Kidney (tissue), 14 donors: ENCODE measurements around the gene MYL4. TPM values are rescaled to one million over a fixed set of nuclear protein-coding genes. Genes with fewer than 3 reads are reported as not detected.

Source experiments
- DNase-seq, 5 donors: peaks; one replicate each; pipeline ENCODE4 v3.0.0-alpha.2; 2013 to 2020
- FAIRE-seq: peaks from 2 replicates; lab custom pipeline; 2012; peaks lifted over from hg19 to GRCh38; lab: Jason Lieb, UNC
- H3K27ac ChIP-seq, 2 donors: one replicate each; pipeline ENCODE4 v1.7.0; 2013; ENCODE audit warnings: low read depth in 2 of 2, low read length in 2 of 2, inconsistent platforms in 1 of 2
- H3K27me3 ChIP-seq: one replicate; pipeline ENCODE4 v1.7.1; 2013; ENCODE audit warnings: low read length, inconsistent platforms; ENCODE audit not compliant: control insufficient read depth, insufficient read depth
- H3K36me3 ChIP-seq, 3 donors: one replicate each; pipeline versions ENCODE4 v1.7.0 to v1.7.1; 2013; ENCODE audit warnings: low read length in 3 of 3, control low read depth in 1 of 3, inconsistent platforms in 1 of 3; ENCODE audit not compliant: insufficient read depth in 3 of 3, control insufficient read depth in 2 of 3
- H3K4me1 ChIP-seq, 3 donors: one replicate each; pipeline versions ENCODE4 v1.7.0 to v1.7.1; 2013; ENCODE audit warnings: low read length in 3 of 3, inconsistent platforms in 1 of 3, low read depth in 1 of 3; ENCODE audit not compliant: control insufficient read depth in 2 of 3, insufficient read depth in 2 of 3
- H3K4me3 ChIP-seq, 3 donors: one replicate each; pipeline versions ENCODE4 v1.7.0 to v1.8.1; 2013; ENCODE audit warnings: low read length in 3 of 3, control low read depth in 1 of 3, inconsistent platforms in 1 of 3
- H3K9ac ChIP-seq, 3 donors: one replicate each; pipeline versions ENCODE4 v1.7.0 to v1.7.1; 2013; ENCODE audit warnings: low read length in 3 of 3, control low read depth in 1 of 3, inconsistent platforms in 1 of 3
- H3K9me3 ChIP-seq, 3 donors: one replicate each; pipeline versions ENCODE4 v1.7.0 to v1.7.1; 2013; ENCODE audit warnings: low read length in 3 of 3, control low read depth in 1 of 3, inconsistent platforms in 1 of 3; ENCODE audit not compliant: control insufficient read depth in 2 of 3, insufficient read depth in 1 of 3
- intact Hi-C: fragments of 100-400 bp; cut with DNase I; formaldehyde crosslinking; loops from one replicate; pipeline ENCODE4 v1.11.1; 2022
- polyA plus RNA-seq: library from polyadenylated mRNA; stranded (reverse); fragments of 350-450 nt; fragmentation: Illumina TruSeq; extraction: RNeasy Lipid Tissue Mini Kit (QIAGEN cat#74804); gene quantifications from one replicate; pipeline ENCODE4 v1.2.3, GENCODE V29; 2014; ENCODE audit warnings: low read depth, low replicate concordance; ENCODE audit not compliant: insufficient read depth
- total RNA-seq: library from RNA; stranded (reverse); fragmentation: NEBNext Ultra II Directional; extraction: Animal tissue kit (Norgen Biotek cat#: 25700); gene quantifications from one replicate; pipeline ENCODE4 v1.2.1, GENCODE V29; 2021
- TF ChIP-seq, protein P1 (sequence below): IDR thresholded peaks from 3 replicates; pipeline ENCODE4 v1.5.1; 2012; ENCODE audit warnings: mild to moderate bottlenecking, moderate library complexity, borderline replicate concordance; ENCODE audit not compliant: insufficient read depth; ENCODE audit errors: extremely low read depth
- donor health status: control.
- donor health status: control.
- donor health status: control.
- donor health status: control.
- donor health status: control.
- donor health status: DM: yes; HTN: yes; CAD: no.
- donor health status: Normal renal cell carcinoma (clear cell type).

Gene MYL4
- total and polyA plus RNA-seq, 2 donors from 2014 or later = 1.0 TPM; not detected in 1

DNA sequence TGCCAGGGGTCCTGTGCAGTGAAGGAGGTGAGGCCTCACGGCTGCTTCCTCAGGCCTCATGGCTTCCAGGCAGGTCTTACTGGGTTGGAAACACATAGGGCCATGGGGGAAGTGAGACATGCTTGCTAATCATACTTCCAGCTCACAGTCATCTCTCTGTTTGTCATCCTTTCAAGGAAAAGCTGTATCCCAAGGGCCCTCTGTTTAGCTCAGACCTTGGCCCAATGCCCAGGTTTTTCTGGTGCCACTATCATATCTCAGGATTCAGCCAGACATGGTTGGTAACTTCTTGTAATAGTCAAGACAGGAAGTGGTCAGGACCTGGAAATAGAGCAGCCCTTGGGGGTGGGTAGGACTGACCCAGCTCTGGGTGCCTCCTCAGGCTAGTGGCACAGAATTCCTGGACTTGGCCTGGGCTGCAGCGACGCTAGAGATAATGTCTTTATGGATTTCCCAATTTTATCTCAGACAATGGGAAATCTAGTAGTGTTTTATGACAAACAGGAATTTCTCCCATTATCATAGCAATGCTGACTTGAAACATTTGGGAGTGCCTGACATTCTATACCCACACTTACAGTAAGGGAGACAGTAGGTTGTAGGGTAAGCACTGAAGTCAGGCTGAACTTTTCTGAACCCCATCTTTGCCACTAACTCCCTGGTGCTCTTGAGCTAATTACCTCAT is 31.0 kb downstream of the MYL4 start:
- peaks cover 0 to 12% (median 11%) of the 10 kb centered on the region in 3 donors for H3K4me1 ChIP-seq
- H3K9me3 ChIP-seq = no peaks in the 10 kb centered on the region
- no peak overlapping the region for H3K9ac ChIP-seq
- peak in 3 of 5 donors; percentile 19 to 90 (median 64) for DNase-seq
- peak overlapping the region; percentile 73 to 85 for H3K27ac ChIP-seq
- no peaks in the 10 kb centered on the region for H3K36me3 ChIP-seq
- no peaks in the 10 kb centered on the region for H3K27me3 ChIP-seq
- no peak for FAIRE-seq
- TF ChIP-seq, protein P1, sequence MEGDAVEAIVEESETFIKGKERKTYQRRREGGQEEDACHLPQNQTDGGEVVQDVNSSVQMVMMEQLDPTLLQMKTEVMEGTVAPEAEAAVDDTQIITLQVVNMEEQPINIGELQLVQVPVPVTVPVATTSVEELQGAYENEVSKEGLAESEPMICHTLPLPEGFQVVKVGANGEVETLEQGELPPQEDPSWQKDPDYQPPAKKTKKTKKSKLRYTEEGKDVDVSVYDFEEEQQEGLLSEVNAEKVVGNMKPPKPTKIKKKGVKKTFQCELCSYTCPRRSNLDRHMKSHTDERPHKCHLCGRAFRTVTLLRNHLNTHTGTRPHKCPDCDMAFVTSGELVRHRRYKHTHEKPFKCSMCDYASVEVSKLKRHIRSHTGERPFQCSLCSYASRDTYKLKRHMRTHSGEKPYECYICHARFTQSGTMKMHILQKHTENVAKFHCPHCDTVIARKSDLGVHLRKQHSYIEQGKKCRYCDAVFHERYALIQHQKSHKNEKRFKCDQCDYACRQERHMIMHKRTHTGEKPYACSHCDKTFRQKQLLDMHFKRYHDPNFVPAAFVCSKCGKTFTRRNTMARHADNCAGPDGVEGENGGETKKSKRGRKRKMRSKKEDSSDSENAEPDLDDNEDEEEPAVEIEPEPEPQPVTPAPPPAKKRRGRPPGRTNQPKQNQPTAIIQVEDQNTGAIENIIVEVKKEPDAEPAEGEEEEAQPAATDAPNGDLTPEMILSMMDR = no peak
- H3K4me3 ChIP-seq = no peak overlapping the region
- intact Hi-C loops = no loop called here

DNA sequence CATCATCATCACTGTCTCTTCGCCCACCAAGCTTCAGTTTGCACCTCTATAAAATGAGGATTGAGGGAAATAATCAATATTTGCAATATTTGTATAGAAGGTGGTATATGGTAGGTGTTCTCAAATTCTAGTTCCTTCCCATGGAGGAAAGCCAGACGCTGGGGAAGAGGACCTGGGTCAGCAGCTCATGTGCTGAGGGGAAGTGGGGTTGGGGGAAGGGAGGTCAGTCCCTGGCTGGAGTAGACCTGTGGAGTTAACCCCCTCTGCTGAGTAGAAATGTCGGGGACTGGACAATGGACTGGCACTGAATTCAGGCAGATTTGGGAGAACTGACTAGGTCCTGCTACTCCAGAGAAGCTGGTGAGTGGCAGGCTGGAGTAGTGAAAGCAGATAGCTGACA is 31.7 kb downstream of the MYL4 start:
- Histone ChIP-seq H3K9me3 (no peaks in the 10 kb centered on the region), H3K9ac (no peak overlapping the region), H3K4me1 (peaks cover 0 to 12% (median 11%) of the 10 kb centered on the region in 3 donors), H3K36me3 (no peaks in the 10 kb centered on the region), H3K4me3 (no peak overlapping the region), H3K27ac (peak overlapping the region in 1 of 2 donors; percentile 68), H3K27me3 (no peaks in the 10 kb centered on the region)
- no peak for DNase-seq
- TF ChIP-seq, protein P1 = no peak
- intact Hi-C loops = no loop called here
- FAIRE-seq = no peak

DNA sequence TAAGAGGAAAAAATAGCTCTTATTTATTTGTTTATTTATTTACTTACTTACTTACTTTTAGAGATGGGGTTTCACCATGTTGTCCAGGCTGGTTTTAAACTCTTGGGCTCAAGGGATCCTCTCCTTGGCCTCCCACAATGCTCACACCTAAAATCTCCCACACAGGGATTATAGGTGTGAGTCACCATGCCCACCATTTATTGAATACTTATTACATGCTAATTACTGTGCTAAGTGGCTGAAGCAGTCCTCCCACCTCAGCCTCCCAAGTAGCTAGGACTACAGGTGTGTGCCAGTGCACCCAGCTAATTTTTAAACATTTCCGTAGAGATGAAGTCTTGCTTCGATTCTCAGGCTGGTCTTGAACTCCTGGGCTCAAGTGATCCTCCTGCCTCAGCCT is 33.5 kb downstream of the MYL4 start:
- no peak for FAIRE-seq
- Histone ChIP-seq H3K9ac (no peak overlapping the region), H3K27me3 (no peaks in the 10 kb centered on the region), H3K27ac (no peak overlapping the region), H3K4me3 (no peak overlapping the region), H3K9me3 (no peaks in the 10 kb centered on the region), H3K36me3 (no peaks in the 10 kb centered on the region), H3K4me1 (peaks cover 0 to 12% (median 11%) of the 10 kb centered on the region in 3 donors)
- TF ChIP-seq, protein P1 = no peak
- intact Hi-C loops = no loop called here
- DNase-seq = no peak
